ENCODE measurements around the gene KRTAP10-6.

KRTAP10-6 gene

DNA sequence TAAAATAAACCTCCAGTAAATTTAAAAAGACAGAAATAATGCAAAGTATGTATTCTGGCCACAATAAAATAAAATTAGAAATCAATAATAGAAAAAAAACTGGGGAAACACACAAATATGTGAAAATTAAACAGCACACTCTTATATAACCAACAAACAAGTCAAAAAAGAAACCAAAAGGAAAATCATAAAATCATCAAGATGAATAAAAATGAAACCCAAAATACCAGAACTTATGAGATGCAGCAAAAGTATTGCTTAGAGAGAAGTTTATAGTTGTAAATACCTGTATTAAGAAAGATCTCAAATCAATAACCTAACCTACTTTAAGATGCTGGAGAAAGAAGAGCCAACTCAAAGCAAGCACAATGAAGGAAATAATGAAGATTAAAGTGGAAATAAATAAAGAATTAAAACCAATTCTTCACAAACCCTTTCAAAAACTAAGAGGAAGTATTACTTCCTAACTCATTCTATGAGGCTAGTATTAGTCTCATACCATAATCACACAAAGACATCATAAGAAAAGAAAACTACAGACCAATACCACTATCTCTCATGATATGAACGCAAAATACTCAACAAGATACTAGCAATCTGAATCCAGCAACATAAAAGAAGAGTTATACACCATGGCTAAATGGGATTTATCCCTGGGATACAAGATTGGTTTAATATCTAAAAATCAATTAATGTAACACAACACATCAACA lies 27.3 kb downstream of the KRTAP10-6 start:
- TF ChIP-seq GATA2 (IDR thresholded peaks at IDR 0.05; ENCODE audit: low read depth, low read length): no peak
- TF ChIP-seq GATA3 (IDR thresholded peaks at IDR 0.05; ENCODE audit: low read depth, low read length): no peak

DNA sequence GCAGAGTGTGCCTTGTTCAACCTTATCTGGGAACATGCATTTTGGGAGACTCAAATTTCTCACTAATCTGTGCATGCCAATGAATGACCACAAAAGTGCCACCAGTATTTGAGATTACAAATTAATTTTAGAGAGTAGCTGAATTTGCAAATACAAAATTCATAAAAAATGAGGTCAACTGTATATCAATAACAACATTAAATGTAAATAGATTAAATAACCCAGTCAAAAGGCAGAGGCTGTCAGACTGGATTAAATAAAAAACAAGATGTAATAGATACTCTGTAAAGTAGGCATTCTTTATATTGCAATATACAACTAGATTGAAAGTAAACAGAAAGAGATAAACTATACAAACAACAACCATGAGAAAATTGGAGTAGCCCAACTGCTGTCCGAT lies 28.2 kb downstream of the KRTAP10-6 start:
- TF ChIP-seq GATA2 (IDR thresholded peaks at IDR 0.05; ENCODE audit: low read depth, low read length): no peak
- TF ChIP-seq GATA3 (IDR thresholded peaks at IDR 0.05; ENCODE audit: low read depth, low read length): no peak

DNA sequence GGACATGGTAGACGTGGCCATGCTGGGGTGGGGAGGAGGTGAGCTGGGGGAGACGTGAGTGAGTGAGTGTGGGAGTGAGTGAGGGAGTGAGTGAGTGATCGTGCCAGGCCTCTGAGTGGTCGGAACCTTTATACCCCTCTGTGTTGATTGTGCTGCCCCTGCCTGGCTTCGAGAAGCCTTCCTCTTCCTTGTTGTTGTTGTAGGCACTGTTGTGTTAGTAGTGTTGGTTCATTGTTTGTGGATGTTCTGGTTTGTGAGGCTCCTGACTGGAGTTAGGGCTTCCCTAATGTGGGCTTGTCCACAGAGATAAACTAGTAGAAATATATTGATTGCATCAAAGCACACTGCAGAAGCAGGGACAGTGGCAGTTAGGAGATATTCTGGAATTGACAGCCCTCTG lies 33.6 kb downstream of the KRTAP10-6 start, which contains the start of gene KRTAP10-3:
KRTAP10-3 (minus strand) TSS at position 101 of the 400 bp plus-strand sequence; CDS start at position 21, 80 bp downstream.
- no peak for TF ChIP-seq GATA3 (IDR thresholded peaks at IDR 0.05; ENCODE audit: low read depth, low read length)

DNA sequence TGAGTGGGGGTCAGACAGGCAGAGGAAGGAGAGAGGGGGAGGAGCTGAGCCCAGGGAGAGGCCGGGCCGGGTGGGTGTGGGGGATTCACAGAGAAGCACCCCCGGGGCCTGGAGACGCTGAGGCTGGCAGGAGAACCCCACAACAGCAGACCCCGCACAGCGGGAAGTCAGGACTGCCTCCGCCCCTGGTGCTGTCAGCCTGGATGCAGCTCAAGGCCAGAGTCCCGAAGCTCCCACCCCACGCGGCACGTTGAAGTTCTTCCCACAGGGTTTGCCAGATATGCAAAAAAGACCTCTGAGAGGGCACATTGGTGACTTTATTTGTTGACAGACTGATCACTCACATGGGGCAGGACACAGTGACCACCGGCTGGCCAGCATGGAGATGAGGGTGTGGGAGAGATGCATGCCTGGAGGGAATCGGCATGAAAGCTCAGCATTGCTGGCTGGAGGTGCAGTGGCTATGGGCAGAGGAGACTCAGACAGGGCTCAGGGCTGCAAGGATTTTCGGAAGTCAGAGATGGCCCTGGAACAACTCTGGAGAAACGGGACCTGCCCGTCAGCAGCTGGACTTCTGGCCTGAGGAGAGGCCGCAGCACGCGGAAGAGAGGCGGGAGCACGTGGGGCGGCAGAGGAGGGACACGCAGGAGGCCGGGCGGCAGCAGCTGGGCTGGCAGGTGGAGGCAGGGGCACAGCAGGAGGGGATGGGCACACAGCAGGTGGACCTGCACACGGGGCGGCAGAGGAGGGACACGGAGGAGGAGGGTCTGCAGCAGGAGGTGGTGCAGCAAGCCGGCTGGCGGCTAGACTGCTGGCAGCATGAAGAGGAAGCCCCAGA lies 34.6 kb downstream of the KRTAP10-6 start:
- TF ChIP-seq GATA3 (IDR thresholded peaks at IDR 0.05; ENCODE audit: low read depth, low read length) (no peak), GATA2 (IDR thresholded peaks at IDR 0.05; ENCODE audit: low read depth, low read length) (no peak)

DNA sequence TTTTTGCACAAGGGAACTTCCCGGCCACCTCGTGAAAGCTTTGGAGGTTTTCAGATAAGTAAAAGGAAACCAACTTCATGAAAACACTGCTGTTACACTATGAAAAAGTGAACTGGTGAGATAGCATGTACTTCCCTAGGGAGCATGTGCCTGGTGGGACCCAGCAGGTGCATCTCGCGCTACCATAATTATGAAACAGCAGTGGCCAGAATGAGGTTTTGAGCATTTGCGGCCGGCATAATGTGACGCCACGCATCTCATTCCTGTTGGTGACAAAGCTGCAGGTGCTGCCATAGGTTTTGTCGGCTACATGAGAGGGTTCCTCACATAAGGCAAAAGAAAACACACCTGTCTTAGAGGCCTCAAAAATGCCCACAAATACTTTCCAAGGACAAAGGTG lies 35.4 kb downstream of the KRTAP10-6 start:
- TF ChIP-seq GATA3 (IDR thresholded peaks at IDR 0.05; ENCODE audit: low read depth, low read length) (no peak), GATA2 (IDR thresholded peaks at IDR 0.05; ENCODE audit: low read depth, low read length) (no peak)

DNA sequence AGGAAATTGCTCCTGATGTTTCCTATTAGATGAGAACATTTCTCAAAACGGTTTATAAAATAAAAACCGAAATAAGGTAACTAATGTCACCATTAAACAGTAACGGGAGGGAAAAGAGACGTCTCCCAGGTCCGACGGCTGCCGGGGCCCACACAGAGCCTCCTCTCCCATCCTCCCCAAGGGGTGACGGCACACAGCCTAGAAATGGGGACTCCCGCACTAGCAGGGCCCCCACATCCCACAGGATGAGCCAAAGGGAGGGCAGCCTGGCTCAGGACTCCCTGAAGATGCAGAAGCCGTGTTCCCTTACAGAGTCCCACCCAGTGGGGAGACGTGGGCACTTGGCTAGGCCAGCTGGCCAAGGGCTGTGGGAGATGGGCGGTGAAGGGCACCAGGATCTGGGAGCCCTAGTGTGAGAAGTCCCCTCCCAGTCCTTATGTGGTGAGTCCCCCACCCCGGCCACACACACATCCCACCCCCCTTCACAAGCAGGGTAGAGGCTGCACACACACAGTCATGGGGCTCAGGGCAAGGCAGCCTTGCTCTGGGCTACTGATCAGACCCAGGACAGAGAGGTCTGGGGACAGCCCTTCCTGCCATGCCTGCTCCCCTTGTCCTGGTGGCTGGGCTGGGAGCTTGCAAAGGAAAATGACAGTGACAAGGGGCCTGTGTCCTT lies 37.0 kb downstream of the KRTAP10-6 start:
- TF ChIP-seq GATA3 (IDR thresholded peaks at IDR 0.05; ENCODE audit: low read depth, low read length) (no peak), GATA2 (IDR thresholded peaks at IDR 0.05; ENCODE audit: low read depth, low read length) (no peak)

DNA sequence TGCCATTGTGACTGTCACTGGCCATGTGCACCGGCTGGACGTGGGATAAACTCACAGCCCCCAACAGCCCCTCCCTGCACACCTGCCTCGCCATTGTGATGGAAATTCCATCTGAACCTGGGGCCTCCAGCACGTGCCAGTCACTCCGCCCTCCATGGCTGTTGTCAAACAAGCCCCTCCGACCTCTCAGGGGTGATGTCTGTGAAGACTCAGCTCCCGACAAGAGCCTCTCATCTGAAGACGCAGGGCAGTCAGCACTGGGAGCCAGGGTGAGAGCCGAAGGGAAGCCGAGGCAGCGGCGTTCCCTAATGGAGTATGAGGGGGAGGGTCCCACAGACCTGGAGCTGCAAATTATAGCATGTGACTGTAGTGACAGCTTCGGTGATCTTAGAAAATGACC lies 39.6 kb downstream of the KRTAP10-6 start:
- TF ChIP-seq GATA3 (IDR thresholded peaks at IDR 0.05; ENCODE audit: low read depth, low read length): no peak
- no peak for TF ChIP-seq GATA2 (IDR thresholded peaks at IDR 0.05; ENCODE audit: low read depth, low read length)

DNA sequence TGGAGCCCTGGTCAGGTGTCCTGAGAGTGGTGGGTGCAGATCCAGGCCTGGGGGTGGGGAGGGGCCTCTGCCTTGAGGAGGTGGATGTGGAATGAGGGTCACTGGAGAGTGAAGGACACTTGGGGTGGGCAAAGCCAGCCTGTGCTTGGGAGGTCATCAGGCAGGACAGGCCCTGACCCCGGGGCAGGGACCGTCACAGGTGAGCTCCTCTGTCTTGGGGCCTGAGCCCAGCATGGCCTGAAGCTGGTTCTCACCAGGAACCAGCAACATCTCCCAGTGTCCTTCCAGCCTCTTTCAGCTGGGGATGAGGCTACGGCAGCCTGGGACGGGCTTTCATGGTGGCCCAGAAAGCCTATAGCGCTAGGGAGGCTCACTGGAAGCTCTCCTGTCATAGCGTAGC lies 40.2 kb downstream of the KRTAP10-6 start:
- no peak for TF ChIP-seq GATA2 (IDR thresholded peaks at IDR 0.05; ENCODE audit: low read depth, low read length)

DNA sequence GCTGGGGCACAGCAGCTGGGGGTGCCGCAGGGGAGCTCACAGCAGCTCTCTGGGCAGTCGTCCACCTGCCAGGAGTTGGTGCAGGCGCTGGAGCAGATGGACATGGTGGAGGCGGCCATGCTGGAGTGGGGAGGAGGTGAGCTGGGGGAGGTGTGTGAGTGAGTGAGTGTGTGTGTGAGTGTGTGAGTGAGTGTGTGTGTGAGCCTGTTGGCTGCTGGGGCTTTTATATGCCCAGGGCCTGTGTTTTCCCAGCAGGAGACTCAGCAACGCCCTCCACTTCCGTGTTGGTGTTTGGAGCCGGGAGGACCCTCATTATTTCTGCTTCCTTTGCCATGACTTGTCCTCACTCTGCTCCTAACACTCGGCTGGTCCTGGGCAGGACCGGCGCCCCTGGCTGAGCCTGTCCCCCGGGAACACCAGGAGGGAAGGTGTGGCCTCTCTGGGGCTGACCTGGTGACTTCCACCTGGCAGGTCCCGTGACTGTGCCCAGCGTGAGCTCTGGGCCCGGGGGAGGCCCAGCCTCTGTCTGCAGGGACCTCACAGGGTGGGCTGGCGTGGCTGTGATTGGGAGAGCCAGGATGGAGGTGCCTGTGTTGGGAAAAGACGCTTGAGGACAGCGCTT lies 40.9 kb downstream of the KRTAP10-6 start, which contains the start of gene KRTAP10-2:
KRTAP10-2 (minus strand) TSS at position 166 of the 622 bp plus-strand sequence; CDS start at position 119, 47 bp downstream.
- TF ChIP-seq GATA3 (IDR thresholded peaks at IDR 0.05; ENCODE audit: low read depth, low read length) (no peak), GATA2 (IDR thresholded peaks at IDR 0.05; ENCODE audit: low read depth, low read length) (no peak)

DNA sequence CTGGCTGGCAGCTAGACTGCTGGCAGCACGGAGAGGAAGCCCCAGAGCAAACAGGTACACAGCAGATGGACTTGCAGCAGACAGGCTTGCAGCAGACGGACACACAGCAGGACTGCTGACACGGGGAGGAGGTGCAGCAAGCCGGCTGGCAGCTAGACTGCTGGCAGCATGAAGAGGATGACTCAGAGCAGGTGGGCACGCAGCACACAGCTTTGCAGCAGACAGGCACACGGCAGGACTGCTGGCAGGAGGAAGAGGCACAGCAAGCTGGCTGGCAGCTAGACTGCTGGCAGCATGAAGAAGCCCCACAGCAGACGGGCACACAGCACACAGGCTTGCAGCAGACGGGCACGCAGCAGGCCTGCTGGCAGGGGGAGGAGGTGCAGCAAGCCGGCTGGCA lies 41.5 kb downstream of the KRTAP10-6 start:
- TF ChIP-seq GATA2 (IDR thresholded peaks at IDR 0.05; ENCODE audit: low read depth, low read length) (no peak), GATA3 (IDR thresholded peaks at IDR 0.05; ENCODE audit: low read depth, low read length) (no peak)

DNA sequence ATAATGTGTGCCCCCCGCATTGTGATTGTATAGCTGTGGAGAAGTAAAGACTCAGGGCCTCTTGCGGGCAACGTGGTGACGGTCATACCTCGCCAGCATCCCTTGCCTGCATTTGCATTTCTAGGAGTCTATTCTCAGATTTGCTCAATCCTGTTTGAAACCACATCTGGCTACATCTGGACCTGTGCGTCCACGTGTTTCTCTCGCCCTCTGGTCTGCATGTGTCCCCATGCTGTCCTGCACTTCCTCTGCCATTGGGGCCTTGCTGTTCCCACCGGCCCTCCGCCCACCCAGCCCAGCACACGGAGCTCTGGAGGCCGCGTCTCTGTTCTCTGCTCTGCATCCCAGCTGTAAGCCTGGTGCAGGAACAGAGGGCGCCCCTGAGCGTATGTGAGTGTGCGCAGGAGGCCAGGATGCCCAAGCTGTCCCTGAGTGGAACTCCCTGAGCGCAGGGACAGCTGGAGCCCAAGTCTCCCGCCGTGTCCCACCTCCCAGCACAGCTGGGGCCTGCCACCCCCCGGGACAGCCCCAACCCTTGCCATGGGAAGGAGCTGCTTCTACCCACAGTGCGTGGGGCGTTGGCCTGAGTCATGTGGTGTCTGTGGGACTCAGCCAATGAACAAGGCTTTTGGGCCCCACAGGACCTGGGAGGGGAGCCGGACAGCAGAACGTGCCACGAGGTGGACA lies 42.6 kb downstream of the KRTAP10-6 start:
- TF ChIP-seq GATA3 (IDR thresholded peaks at IDR 0.05; ENCODE audit: low read depth, low read length) (no peak), GATA2 (IDR thresholded peaks at IDR 0.05; ENCODE audit: low read depth, low read length) (no peak)

DNA sequence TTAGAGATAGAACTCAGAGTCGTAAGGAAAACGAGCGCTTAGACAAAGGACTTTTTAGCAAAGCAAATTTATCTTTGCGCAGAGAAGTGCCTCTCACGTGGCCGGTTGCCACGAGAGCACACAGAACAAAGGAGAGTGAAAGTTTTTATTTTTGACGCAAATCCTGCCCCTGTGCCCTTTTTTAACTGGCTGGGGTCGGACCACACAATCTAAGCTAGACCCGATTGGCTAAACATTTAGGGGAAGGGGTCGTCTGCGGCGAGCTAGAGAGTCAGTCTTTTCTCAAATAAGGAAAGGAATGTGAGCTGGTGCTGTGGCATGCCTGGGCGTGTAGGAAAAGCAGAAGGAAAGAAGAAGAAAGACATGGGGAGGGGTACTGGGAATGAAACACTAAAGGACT lies 43.4 kb downstream of the KRTAP10-6 start:
- TF ChIP-seq GATA3 (IDR thresholded peaks at IDR 0.05; ENCODE audit: low read depth, low read length) (no peak), GATA2 (IDR thresholded peaks at IDR 0.05; ENCODE audit: low read depth, low read length) (no peak)

DNA sequence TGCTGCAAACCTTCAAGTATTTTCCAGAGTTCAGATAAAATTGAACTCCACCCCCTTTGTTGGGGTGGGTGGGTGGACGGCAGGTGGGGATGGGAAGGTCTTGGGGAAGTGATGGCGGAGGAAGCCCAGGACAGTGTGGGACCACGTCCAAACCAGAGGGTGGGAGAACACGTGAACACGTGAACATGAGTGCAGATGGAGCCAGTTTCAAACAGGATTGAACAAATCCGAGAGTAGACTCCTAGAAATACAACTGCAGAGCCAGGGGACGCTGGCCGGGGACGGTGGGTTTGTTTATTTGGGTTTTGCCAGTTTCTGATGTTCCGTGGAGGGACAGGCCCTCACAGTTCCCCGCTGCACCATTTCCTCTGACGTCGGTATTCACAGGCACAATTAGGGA lies 43.9 kb downstream of the KRTAP10-6 start:
- no peak for TF ChIP-seq GATA3 (IDR thresholded peaks at IDR 0.05; ENCODE audit: low read depth, low read length)
- TF ChIP-seq GATA2 (IDR thresholded peaks at IDR 0.05; ENCODE audit: low read depth, low read length): no peak

Measured in SH-SY5Y (cell line).